PFSK-1 (cell line): ENCODE data around the gene METTL16.

ENCODE experiments used
- FOXP2 ChIP-seq: optimal IDR thresholded peaks from 2 replicates; pipeline ENCODE3; 2011; ENCODE audit warnings: borderline replicate concordance, control low read depth, inconsistent platforms; ENCODE audit not compliant: insufficient read depth; ENCODE audit errors: extremely low read length, extremely low read depth
- POLR2AphosphoS5 ChIP-seq: IDR thresholded peaks from 2 replicates; pipeline ENCODE4 v1.6.1; 2012; ENCODE audit warnings: low read depth, mild to moderate bottlenecking, control low read depth, low read length, moderate library complexity
- REST ChIP-seq, 2 experiments: IDR thresholded peaks; 2 replicates each; pipeline versions ENCODE4 v1.6.1 to v1.8.0; 2011 to 2012; ENCODE audit warnings: low read depth in 2 of 2, low read length in 2 of 2, control low read depth in 1 of 2, inconsistent platforms in 1 of 2, mild to moderate bottlenecking in 1 of 2, moderate library complexity in 1 of 2; ENCODE audit not compliant: insufficient read depth in 1 of 2
- SIN3A ChIP-seq: IDR thresholded peaks from 2 replicates; pipeline ENCODE4 v1.6.1; 2012; ENCODE audit warnings: mild to moderate bottlenecking, low read length, moderate library complexity, borderline replicate concordance; ENCODE audit not compliant: insufficient read depth
- TAF1 ChIP-seq: IDR thresholded peaks from 2 replicates; pipeline ENCODE4 v1.6.1; 2012; ENCODE audit warnings: low read length, control low read depth, borderline replicate concordance; ENCODE audit not compliant: insufficient read depth

GRCh38 chr17:2500446-2500845, 11.2 kb downstream of the METTL16 start:
- TF ChIP-seq REST (IDR thresholded peaks at IDR 0.05; ENCODE audit: insufficient read depth in 1 of 2, low read depth in 2 of 2, low read length in 2 of 2) = no peak
- TF ChIP-seq POLR2AphosphoS5 = no peak
- TF ChIP-seq TAF1 = no peak
- no peak for TF ChIP-seq SIN3A
- TF ChIP-seq FOXP2 = no peak
